CD4-positive, alpha-beta memory T cell (primary cell): ENCODE data around the gene NEMF. TPM values are rescaled to one million over a fixed set of nuclear protein-coding genes. Genes with fewer than 3 reads are reported as not detected.
"Not testable (repeated sequence)": the region's sequence is repeated elsewhere in the genome, so short reads cannot be mapped to it uniquely, and the experiment has no call there.

Experiments
- CTCF ChIA-PET: fragments of 350-600 bp; sonication (Branson Sonifier 250); formaldehyde crosslinking; loops from one replicate; lab custom pipeline; 2021; ENCODE audit warnings: inconsistent platforms; ENCODE audit not compliant: partially characterized antibody; lab: Charles Lee
- POLR2A ChIA-PET: fragments of 350-600 bp; sonication (Branson Sonifier 250); formaldehyde crosslinking; loops from one replicate; lab custom pipeline; 2021; ENCODE audit not compliant: partially characterized antibody; lab: Charles Lee
- DNase-seq, 5 donors: peaks; one replicate each; pipeline versions ENCODE4 v3.0.0 to v3.0.0-alpha.2; 2020 to 2022; ENCODE audit warnings: mixed read lengths in 1 of 5
- H3K27ac ChIP-seq: one replicate; pipeline ENCODE4 v1.7.0; 2013; ENCODE audit warnings: low read depth, low read length
- H3K27me3 ChIP-seq: 2 replicates; pipeline ENCODE4 v1.7.0; 2013; ENCODE audit warnings: mild to moderate bottlenecking, low read length, moderate library complexity; ENCODE audit not compliant: insufficient read depth
- H3K36me3 ChIP-seq: 2 replicates; pipeline ENCODE4 v1.7.0; 2013; ENCODE audit warnings: mild to moderate bottlenecking, low read length, moderate library complexity; ENCODE audit not compliant: insufficient read depth
- H3K4me1 ChIP-seq: 2 replicates; pipeline ENCODE4 v1.7.0; 2013; ENCODE audit warnings: mild to moderate bottlenecking, low read length, moderate library complexity; ENCODE audit not compliant: insufficient read depth
- H3K4me3 ChIP-seq, 2 donors: one replicate each; pipeline ENCODE4 v1.7.0; 2013; ENCODE audit warnings: low read length in 2 of 2, mild to moderate bottlenecking in 1 of 2
- H3K9me3 ChIP-seq, 2 donors: one replicate each; pipeline ENCODE4 v1.7.0; 2013; ENCODE audit warnings: low read length in 2 of 2, control low read depth in 1 of 2; ENCODE audit not compliant: control insufficient read depth in 1 of 2
- H3K27ac Mint-ChIP-seq, 7 donors: one replicate each; pipeline ENCODE4 v1.8.0; 2020 to 2021; ENCODE audit warnings: mixed read lengths in 7 of 7, mild to moderate bottlenecking in 6 of 7, inconsistent platforms in 3 of 7, moderate library complexity in 3 of 7
- H3K27me3 Mint-ChIP-seq, 2 donors: one replicate each; pipeline ENCODE4 v1.8.0; 2020 to 2021; ENCODE audit warnings: mixed read lengths in 2 of 2
- H3K36me3 Mint-ChIP-seq, 2 donors: one replicate each; pipeline ENCODE4 v1.8.0; 2020 to 2021; ENCODE audit warnings: mixed read lengths in 2 of 2, inconsistent platforms in 1 of 2, mild to moderate bottlenecking in 1 of 2
- H3K4me1 Mint-ChIP-seq, 4 donors: one replicate each; pipeline ENCODE4 v1.8.0; 2020 to 2021; ENCODE audit warnings: mixed read lengths in 4 of 4, mild to moderate bottlenecking in 1 of 4
- H3K4me3 Mint-ChIP-seq, 8 donors: one replicate each; pipeline ENCODE4 v1.8.0; 2020 to 2021; ENCODE audit warnings: mixed read lengths in 8 of 8, mild to moderate bottlenecking in 7 of 8, moderate library complexity in 6 of 8, inconsistent platforms in 3 of 8
- H3K9me3 Mint-ChIP-seq, 8 donors: one replicate each; pipeline ENCODE4 v1.8.0; 2020 to 2021; ENCODE audit warnings: mixed read lengths in 8 of 8, mild to moderate bottlenecking in 5 of 8, inconsistent platforms in 3 of 8, moderate library complexity in 1 of 8
- intact Hi-C: fragments of 100-400 bp; cut with micrococcal nuclease; formaldehyde crosslinking; loops from one replicate; pipeline ENCODE4 v1.15.1; 2023
- polyA plus RNA-seq, 2 donors: library from polyadenylated mRNA; unstranded; fragments of 300-500 nt; fragmentation: Illumina TruSeq; gene quantifications; one replicate each; pipeline ENCODE4 v1.2.3, GENCODE V29; 2021
- total RNA-seq, 2 experiments: library from RNA; stranded (reverse); gene quantifications; one replicate each; pipeline ENCODE4 v1.2.3, GENCODE V29; 2021

The NEMF gene
- total and polyA plus RNA-seq, 4 experiments from 2014 or later = 20.4 to 112 (median 77.7) TPM

DNA sequence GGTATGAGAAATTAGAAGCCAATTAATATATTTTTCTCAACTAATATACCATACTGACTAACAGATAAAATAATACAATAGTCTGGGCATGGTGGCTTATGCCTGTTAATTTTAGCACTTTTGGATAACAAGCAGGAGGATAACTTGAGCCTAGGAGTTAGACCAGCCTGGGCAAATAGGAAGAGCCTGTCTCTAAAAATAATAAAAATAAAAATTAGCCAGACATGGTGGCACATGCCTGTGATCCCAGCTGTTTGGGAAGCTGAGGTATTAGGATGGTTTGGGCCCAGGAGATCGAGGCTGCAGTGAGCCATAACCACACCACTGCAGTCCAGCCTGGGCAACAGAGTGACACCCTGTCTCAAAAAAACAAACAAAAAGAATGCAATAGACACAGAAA is 60.0 kb downstream of the NEMF start:
- Histone ChIP-seq H3K27ac (no peak overlapping the region), H3K4me1 (no peaks in the 10 kb centered on the region), H3K36me3 (peaks cover 50% of the 10 kb centered on the region), H3K4me3 (no peak overlapping the region), H3K27me3 (no peaks in the 10 kb centered on the region), H3K9me3 (no peaks in the 10 kb centered on the region)
- ChIA-PET POLR2A (no interaction called here), CTCF (no interaction called here)
- intact Hi-C loops = no loop called here
- DNase-seq = no peak
- Mint-ChIP-seq H3K4me1 (peaks cover 0 to 5% (median 2%) of the 10 kb centered on the region in 4 donors), H3K27me3 (no peaks in the 10 kb centered on the region), H3K9me3 (no peaks in the 10 kb centered on the region), H3K36me3 (peaks cover 40 to 86% of the 10 kb centered on the region in 2 donors), H3K4me3 (no peak overlapping the region), H3K27ac (peak overlapping the region in 2 of 7 donors; percentile 42 to 64)

DNA sequence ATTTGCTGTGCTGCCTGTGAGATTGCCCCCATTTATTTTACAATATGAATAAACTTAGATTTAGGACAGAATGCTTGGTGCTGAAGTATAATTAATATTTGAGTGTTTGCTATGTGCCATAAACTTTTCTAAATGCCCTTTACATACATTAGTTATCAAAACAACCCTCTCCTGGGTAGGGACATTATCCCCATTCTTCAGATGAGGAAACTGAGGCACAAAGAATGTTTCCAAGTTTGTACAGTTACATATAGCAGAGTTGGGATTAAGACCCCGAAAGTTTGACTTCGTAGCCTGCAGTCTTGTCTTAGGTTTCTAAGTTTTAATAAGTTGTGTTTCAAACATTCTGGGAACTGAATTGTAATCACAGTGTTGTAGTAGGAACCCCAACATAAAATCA is 66.3 kb downstream of the NEMF start:
- Mint-ChIP-seq H3K36me3 (peaks cover 48 to 90% of the 10 kb centered on the region in 2 donors), H3K9me3 (no peaks in the 10 kb centered on the region), H3K27ac (peak overlapping the region in 3 of 7 donors; percentile 19 to 77 (median 27)), H3K4me1 (peaks cover 0 to 4% (median under 1%) of the 10 kb centered on the region in 4 donors), H3K27me3 (no peaks in the 10 kb centered on the region), H3K4me3 (no peak overlapping the region)
- Histone ChIP-seq H3K4me1 (no peaks in the 10 kb centered on the region), H3K36me3 (peaks cover 86% of the 10 kb centered on the region), H3K4me3 (no peak overlapping the region), H3K27ac (no peak overlapping the region), H3K9me3 (no peaks in the 10 kb centered on the region), H3K27me3 (no peaks in the 10 kb centered on the region)
- ChIA-PET POLR2A (no interaction called here), CTCF (no interaction called here)
- DNase-seq = no peak
- intact Hi-C loops = no loop called here

DNA sequence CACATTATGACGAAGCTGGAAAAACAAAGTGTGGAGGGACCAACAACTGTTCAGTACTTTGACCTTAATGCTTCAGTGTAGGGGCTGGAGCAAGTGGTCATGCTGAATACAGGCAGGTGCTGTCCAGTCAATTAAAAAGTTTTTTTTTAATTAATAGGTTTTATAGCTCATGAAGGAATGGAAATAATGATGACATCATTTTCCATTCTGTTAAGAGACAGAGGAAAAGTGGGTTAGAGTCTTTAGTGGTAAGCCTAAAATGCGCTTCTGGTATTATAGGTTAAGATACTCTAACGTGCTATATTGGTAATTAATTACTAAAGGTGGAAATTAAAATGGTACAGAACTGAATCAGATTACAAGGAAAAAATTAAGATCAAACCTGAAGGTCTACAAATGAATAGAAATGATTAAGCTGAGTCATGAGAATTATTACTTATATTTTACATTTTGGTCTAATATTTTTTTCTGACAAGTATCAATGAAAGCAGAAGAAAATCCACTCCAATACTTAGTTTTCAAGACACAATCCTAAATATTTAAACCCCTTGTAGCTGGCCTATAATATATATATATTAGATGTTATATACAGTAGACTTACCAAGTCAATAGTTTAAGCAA is 69.1 kb downstream of the NEMF start:
- Histone ChIP-seq H3K4me3 (no peak overlapping the region), H3K9me3 (no peaks in the 10 kb centered on the region), H3K36me3 (peaks cover 81% of the 10 kb centered on the region), H3K27ac (no peak overlapping the region), H3K27me3 (no peaks in the 10 kb centered on the region), H3K4me1 (no peaks in the 10 kb centered on the region)
- intact Hi-C loops = loop anchor here (2.0 kb wide), 1 partner anchor 15 kb away; the partner anchor contains the start of gene KLHDC2
- POLR2A ChIA-PET = interaction anchor here (1.7 to 5.8 kb wide), 2 partner anchors 14 to 163 kb away, joined by 4 to 47 read pairs; partner anchors contain the start of genes KLHDC2, MGAT2 and RPL36AL
- no peak for DNase-seq
- CTCF ChIA-PET = interaction anchor here (1.3 to 5.9 kb wide), 5 partner anchors 9 to 149 kb away, joined by 3 to 20 read pairs (median 4); partner anchors contain the start of gene DNAAF2
- no peaks in the 10 kb centered on the region for H3K27me3 Mint-ChIP-seq
- peaks cover 0 to 4% (median 0%) of the 10 kb centered on the region in 4 donors for H3K4me1 Mint-ChIP-seq
- H3K4me3 Mint-ChIP-seq = no peak overlapping the region
- peaks cover 42 to 89% of the 10 kb centered on the region in 2 donors for H3K36me3 Mint-ChIP-seq
- peak overlapping the region in 1 of 7 donors; percentile 13 for H3K27ac Mint-ChIP-seq
- no peaks in the 10 kb centered on the region for H3K9me3 Mint-ChIP-seq

DNA sequence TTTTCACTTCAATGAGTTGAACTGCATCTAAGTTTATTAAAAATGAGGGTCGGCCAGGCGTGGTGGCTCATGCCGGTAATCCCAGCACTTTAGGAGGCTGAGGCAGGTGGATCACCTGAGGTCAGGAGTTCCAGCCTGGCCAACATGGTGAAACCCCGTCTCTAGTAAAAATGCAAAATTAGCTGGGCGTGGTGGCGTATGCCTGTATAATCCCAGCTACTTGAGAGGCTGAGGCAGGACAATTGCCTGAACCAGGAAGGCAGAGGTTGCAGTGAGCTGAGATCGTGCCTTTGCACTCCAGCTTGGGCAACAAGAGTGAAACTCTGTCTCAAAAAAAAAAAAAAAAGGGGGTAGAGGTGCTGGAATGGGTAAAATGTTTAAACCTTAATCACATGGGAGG is 71.5 kb downstream of the NEMF start:
- H3K27me3 ChIP-seq, H3K27me3 Mint-ChIP-seq, H3K4me1 Mint-ChIP-seq, H3K9me3 Mint-ChIP-seq, H3K4me3 Mint-ChIP-seq, H3K9me3 ChIP-seq, DNase-seq, intact Hi-C loops, H3K27ac ChIP-seq, H3K4me1 ChIP-seq, H3K4me3 ChIP-seq: not testable (repeated sequence)
- peaks cover 68% of the 10 kb centered on the region for H3K36me3 ChIP-seq
- Mint-ChIP-seq H3K36me3 (peaks cover 40 to 86% of the 10 kb centered on the region in 2 donors), H3K27ac (peak overlapping the region in 4 of 7 donors; percentile 17 to 68 (median 44))
- CTCF ChIA-PET = interaction anchor here (1.0 to 5.9 kb wide), 6 partner anchors 9 to 146 kb away, joined by 3 to 20 read pairs (median 4); partner anchors contain the start of genes DNAAF2, KLHDC2 and NEMF
- POLR2A ChIA-PET = interaction anchor here (2.2 to 5.8 kb wide), 2 partner anchors 11 to 161 kb away, joined by 5 to 47 read pairs; partner anchors contain the start of genes KLHDC2, MGAT2 and RPL36AL

DNA sequence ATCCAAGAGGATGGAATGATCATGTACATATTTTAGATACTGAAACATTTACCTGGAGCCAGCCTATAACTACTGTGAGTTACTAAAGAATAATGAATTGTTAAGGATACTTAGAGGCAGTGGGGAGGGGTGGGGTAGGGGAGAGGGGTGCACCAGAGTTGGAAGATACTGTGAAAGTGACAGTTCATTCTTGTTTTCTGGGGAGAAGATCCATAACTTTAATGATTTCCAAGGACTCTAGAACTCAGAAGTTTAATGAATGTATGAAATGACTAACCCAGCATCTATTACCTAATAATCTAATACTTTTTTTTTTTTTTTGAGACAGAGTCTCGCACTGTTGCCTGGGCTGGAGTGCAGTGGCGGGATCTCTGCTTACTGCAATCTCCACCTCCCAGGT is 74.2 kb downstream of the NEMF start:
- H3K27ac Mint-ChIP-seq = peak overlapping the region in 2 of 7 donors; percentile 7 to 24
- Histone ChIP-seq H3K27me3 (no peaks in the 10 kb centered on the region), H3K27ac (no peak overlapping the region), H3K4me3 (no peak overlapping the region), H3K9me3 (no peaks in the 10 kb centered on the region), H3K36me3 (peaks cover 52% of the 10 kb centered on the region), H3K4me1 (no peaks in the 10 kb centered on the region)
- ChIA-PET CTCF (no interaction called here), POLR2A (no interaction called here)
- no peak overlapping the region for H3K4me3 Mint-ChIP-seq
- H3K9me3 Mint-ChIP-seq = no peaks in the 10 kb centered on the region
- no peaks in the 10 kb centered on the region for H3K27me3 Mint-ChIP-seq
- intact Hi-C loops = no loop called here
- DNase-seq = no peak
- H3K4me1 Mint-ChIP-seq = peaks cover 9 to 17% (median 12%) of the 10 kb centered on the region in 4 donors
- H3K36me3 Mint-ChIP-seq = peaks cover 43 to 82% of the 10 kb centered on the region in 2 donors

DNA sequence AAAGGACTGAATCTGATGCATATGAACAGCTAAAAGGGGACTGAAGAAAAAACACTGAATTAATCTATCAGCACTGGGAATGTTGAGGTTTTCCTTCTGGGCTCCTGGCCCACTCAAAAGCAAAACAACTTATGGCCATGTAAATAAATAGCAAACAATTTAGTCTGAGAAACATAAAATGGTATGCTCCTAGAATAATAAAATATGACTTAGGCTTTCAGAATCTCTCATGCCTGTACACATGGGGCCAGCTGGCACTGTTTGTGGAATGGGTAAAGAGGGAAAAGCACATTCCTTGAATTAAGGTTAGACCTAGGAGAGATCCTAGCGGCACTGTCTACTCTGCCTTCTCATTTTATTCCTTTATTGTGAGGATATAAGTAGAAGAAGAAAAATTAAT is 78.5 kb downstream of the NEMF start:
- H3K36me3 Mint-ChIP-seq = peaks cover 26 to 56% of the 10 kb centered on the region in 2 donors

DNA sequence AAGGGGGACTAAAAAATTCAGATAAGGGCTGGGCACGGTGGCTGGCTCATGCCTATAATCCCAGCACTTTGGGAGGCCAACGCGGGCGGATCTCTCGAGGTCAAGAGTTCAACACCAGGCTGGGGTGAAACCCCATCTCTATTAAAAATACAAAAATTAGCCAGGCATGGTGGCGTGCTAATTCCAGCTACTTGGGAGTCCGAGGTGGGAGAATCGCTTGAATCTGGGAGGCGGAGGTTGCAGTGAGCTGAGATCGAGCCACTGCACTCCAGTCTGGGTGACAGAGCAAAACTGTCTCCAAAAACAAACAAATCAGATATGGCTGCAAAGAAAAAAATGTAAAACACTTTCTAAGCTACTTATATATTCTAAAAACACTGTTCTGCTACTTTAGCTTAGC is 80.9 kb downstream of the NEMF start:
- H3K4me3 Mint-ChIP-seq, H3K27ac ChIP-seq, DNase-seq, H3K9me3 ChIP-seq, H3K9me3 Mint-ChIP-seq, intact Hi-C loops, H3K27me3 ChIP-seq, H3K4me3 ChIP-seq, H3K27me3 Mint-ChIP-seq: not testable (repeated sequence)
- peaks cover 26 to 60% (median 38%) of the 10 kb centered on the region in 4 donors for H3K4me1 Mint-ChIP-seq
- peaks cover 28% of the 10 kb centered on the region for H3K4me1 ChIP-seq
- peaks cover 22 to 48% of the 10 kb centered on the region in 2 donors for H3K36me3 Mint-ChIP-seq
- peak overlapping the region in 6 of 7 donors; percentile 23 to 70 (median 58) for H3K27ac Mint-ChIP-seq
- ChIA-PET CTCF (interaction anchor here (1.2 to 4.9 kb wide), 4 partner anchors 10 to 184 kb away, joined by 3 to 52 read pairs (median 4); partner anchors contain the start of genes DNAAF2 and NEMF), POLR2A (interaction anchor here (0.9 to 6.2 kb wide), 3 partner anchors 11 to 152 kb away, joined by 3 to 153 read pairs (median 47); partner anchors contain the start of genes DNAAF2, MGAT2 and RPL36AL)
- H3K36me3 ChIP-seq = peaks cover 11% of the 10 kb centered on the region

More for the DNA sequence above, 78.5 kb downstream of the NEMF start:
- H3K4me1 Mint-ChIP-seq = peaks cover 20 to 39% (median 31%) of the 10 kb centered on the region in 4 donors
- Histone ChIP-seq H3K4me3 (no peak overlapping the region), H3K4me1 (peaks cover 18% of the 10 kb centered on the region), H3K9me3 (no peaks in the 10 kb centered on the region), H3K27me3 (no peaks in the 10 kb centered on the region), H3K27ac (no peak overlapping the region), H3K36me3 (peaks cover 19% of the 10 kb centered on the region)
- intact Hi-C loops = no loop called here
- H3K9me3 Mint-ChIP-seq = no peaks in the 10 kb centered on the region
- DNase-seq = no peak
- ChIA-PET POLR2A (no interaction called here), CTCF (interaction anchor here (1.2 to 1.3 kb wide), 2 partner anchors 10 to 78 kb away, joined by 3 to 4 read pairs; partner anchors contain the start of gene NEMF)
- no peaks in the 10 kb centered on the region for H3K27me3 Mint-ChIP-seq
- peak overlapping the region in 3 of 7 donors; percentile 12 to 59 (median 39) for H3K27ac Mint-ChIP-seq
- no peak overlapping the region for H3K4me3 Mint-ChIP-seq
